IPS-20b (cell line): ENCODE data around the gene KMT2C.
A peak's percentile ranks its signal among the peaks of the same experiment; 100 is the strongest.
"Not testable (repeated sequence)": the region's sequence is repeated elsewhere in the genome, so short reads cannot be mapped to it uniquely, and the experiment has no call there.

Source experiments
- H3K27ac ChIP-seq: one replicate; pipeline ENCODE4 v1.5.1; 2013; ENCODE audit warnings: low read length
- H3K27me3 ChIP-seq: 2 replicates; pipeline ENCODE4 v1.6.1; 2013; ENCODE audit warnings: mild to moderate bottlenecking, low read length, inconsistent platforms; ENCODE audit not compliant: insufficient read depth
- H3K36me3 ChIP-seq: 2 replicates; pipeline ENCODE4 v1.6.1; 2013; ENCODE audit warnings: low read depth, mild to moderate bottlenecking, inconsistent platforms, low read length, moderate library complexity; ENCODE audit not compliant: insufficient read depth
- H3K4me1 ChIP-seq: 2 replicates; pipeline ENCODE4 v1.6.1; 2013; ENCODE audit warnings: mild to moderate bottlenecking, control low read depth, inconsistent platforms, low read length, moderate library complexity; ENCODE audit not compliant: insufficient read depth
- H3K4me3 ChIP-seq: 2 replicates; pipeline ENCODE4 v1.5.1; 2013; ENCODE audit warnings: mild to moderate bottlenecking, low read length, inconsistent platforms
- H3K9ac ChIP-seq: 2 replicates; pipeline ENCODE4 v1.6.1; 2013; ENCODE audit warnings: low read depth, mild to moderate bottlenecking, inconsistent platforms, low read length, moderate library complexity
- H3K9me3 ChIP-seq: 2 replicates; pipeline ENCODE4 v1.6.1; 2013; ENCODE audit warnings: mild to moderate bottlenecking, low read depth, low read length, inconsistent platforms; ENCODE audit not compliant: insufficient read depth

The KMT2C gene

GRCh38 chr7:152435384-152436110 lies at the start of gene KMT2C:
Gene KMT2C, minus strand, starts transcription at chr7:152436003. Its CDS starts 217 bp downstream, at chr7:152435786.
- peaks cover 5% of the 10 kb centered on the region; the same call in 1 of the 2 replicates for H3K4me1 ChIP-seq
- H3K4me3 ChIP-seq: peak within 1 kb of the TSS; percentile 81
- no peaks in the 10 kb centered on the region for H3K36me3 ChIP-seq
- no peaks in the 10 kb centered on the region for H3K9me3 ChIP-seq
- peaks cover 24% of the 10 kb centered on the region for H3K27me3 ChIP-seq
- peak within 1 kb of the TSS; percentile 69; the same call in 1 of the 2 replicates for H3K9ac ChIP-seq
- no peak within 1 kb of the TSS for H3K27ac ChIP-seq

DNA sequence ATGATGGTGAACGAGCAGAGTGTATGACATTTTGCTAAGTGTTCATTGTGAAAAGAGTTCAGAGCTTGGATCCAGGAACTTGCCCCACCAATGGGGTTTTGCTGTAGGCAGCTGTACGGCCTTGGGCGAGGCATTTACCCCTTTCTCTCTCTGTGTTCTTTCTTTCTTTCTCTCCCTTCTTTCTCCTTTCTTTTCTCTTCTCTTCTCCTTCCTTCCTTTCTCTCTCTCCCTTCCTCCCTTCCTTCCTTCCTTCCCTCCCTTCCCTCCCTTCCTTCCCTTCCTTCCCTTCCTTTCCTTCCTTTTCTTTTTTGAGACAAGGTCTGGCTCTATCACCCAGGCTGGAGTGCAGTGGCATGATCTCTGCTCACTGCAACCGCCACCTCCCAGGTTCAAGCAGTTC lies 45.3 kb upstream of the KMT2C start:
- Histone ChIP-seq H3K4me1 (no peaks in the 10 kb centered on the region), H3K27me3 (no peaks in the 10 kb centered on the region), H3K36me3 (no peaks in the 10 kb centered on the region), H3K27ac (no peak overlapping the region), H3K9ac (no peak overlapping the region), H3K4me3 (no peak overlapping the region), H3K9me3 (no peaks in the 10 kb centered on the region)

DNA sequence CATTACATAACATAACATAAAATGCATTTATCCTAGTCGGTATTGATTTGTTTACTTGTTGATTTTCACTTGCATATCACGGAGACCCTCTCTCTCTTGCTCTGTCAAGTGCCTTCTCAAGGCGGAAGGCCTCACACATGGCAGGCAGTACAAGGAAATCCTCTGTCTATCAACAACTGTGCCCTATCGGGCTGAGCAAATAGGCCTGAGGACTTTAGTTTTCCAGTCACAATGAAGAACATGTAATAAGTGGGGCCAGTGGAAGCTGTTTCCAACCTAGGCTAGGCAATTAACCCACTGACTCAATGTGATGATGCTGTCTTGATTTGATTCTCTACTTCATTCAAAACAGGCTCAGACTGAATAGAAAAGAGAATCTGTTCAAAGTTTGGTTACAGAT lies 44.9 kb upstream of the KMT2C start:
- H3K4me3 ChIP-seq: no peak overlapping the region

DNA sequence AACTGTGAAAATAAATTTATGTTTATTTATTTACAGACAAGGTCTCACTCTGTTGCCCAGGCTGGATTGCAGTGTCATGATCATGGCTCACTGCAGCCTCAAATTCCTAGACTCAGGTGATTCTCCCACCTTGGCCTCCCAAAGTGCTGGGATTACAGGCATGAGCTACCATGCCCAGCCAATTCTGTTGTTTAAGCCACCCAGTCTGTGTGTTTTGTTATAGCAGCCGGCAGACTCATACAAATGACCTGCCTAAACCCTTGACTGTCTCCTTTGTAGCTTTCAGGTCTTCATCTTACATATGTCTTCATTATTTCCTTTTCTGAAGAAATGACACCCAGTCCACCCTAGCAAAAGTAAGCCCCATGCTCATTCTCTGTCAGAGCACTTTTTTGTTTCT lies 43.8 kb upstream of the KMT2C start:
- H3K4me1 ChIP-seq: no peaks in the 10 kb centered on the region
- H3K4me3 ChIP-seq: no peak overlapping the region
- no peak overlapping the region for H3K27ac ChIP-seq
- H3K27me3 ChIP-seq: no peaks in the 10 kb centered on the region
- H3K9ac ChIP-seq: no peak overlapping the region
- no peaks in the 10 kb centered on the region for H3K9me3 ChIP-seq
- H3K36me3 ChIP-seq: no peaks in the 10 kb centered on the region

More for the DNA sequence above, 44.9 kb upstream of the KMT2C start:
- Histone ChIP-seq H3K9me3 (no peaks in the 10 kb centered on the region), H3K36me3 (no peaks in the 10 kb centered on the region), H3K27ac (no peak overlapping the region), H3K4me1 (no peaks in the 10 kb centered on the region), H3K27me3 (no peaks in the 10 kb centered on the region), H3K9ac (no peak overlapping the region)

DNA sequence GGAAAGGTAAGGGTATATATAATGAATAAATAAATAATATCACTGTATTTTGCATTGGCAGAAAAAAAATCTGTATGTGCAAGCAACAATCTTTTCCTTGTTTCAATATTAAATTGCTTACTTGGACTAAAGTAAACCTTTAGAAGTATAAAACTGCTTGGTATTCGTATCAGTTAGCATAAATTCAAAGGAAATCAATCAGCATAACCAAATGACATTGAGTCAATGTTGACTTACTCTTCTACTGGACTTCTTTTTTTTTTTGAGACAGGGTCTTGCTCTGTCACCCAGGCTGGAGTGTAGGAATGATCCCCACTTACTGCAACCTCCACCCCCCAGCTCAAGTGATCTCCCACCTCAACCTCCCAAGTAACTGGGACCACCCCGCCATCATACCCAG lies 42.3 kb upstream of the KMT2C start:
- no peaks in the 10 kb centered on the region for H3K36me3 ChIP-seq
- no peaks in the 10 kb centered on the region for H3K9me3 ChIP-seq
- H3K4me3 ChIP-seq: no peak overlapping the region
- H3K27me3 ChIP-seq: no peaks in the 10 kb centered on the region
- H3K9ac ChIP-seq: no peak overlapping the region
- no peak overlapping the region for H3K27ac ChIP-seq
- H3K4me1 ChIP-seq: no peaks in the 10 kb centered on the region

DNA sequence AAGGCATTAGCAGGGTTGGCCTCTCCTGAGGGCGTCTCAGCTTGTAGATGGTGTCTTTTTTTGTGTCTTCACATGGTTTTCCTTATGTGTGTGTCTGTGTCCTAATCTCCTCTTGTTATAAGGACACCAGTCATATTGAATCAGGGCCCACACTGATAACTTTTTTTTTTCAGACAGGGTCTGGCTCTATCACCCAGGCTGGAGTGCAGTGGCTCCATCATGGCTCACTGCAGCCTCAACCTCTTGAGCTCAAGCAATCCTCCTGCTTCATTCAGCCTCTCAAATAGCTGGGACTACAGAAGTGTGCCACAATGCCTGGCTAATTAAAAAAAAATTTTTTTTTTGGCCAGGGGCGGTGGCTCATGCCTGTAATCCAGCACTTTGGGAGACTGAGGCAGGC lies 41.3 kb upstream of the KMT2C start:
- no peaks in the 10 kb centered on the region for H3K36me3 ChIP-seq
- H3K9ac ChIP-seq: no peak overlapping the region
- no peaks in the 10 kb centered on the region for H3K27me3 ChIP-seq
- H3K4me1 ChIP-seq: no peaks in the 10 kb centered on the region
- H3K9me3 ChIP-seq: no peaks in the 10 kb centered on the region
- no peak overlapping the region for H3K4me3 ChIP-seq
- H3K27ac ChIP-seq: no peak overlapping the region

- H3K27me3 ChIP-seq: no peaks in the 10 kb centered on the region
- no peaks in the 10 kb centered on the region for H3K4me1 ChIP-seq
- peaks cover 1% of the 10 kb centered on the region; the same call in 1 of the 2 replicates for H3K9me3 ChIP-seq
- H3K4me3 ChIP-seq: no peak overlapping the region
- no peak overlapping the region for H3K9ac ChIP-seq
- no peak overlapping the region for H3K27ac ChIP-seq
- H3K36me3 ChIP-seq: no peaks in the 10 kb centered on the region
These were observed 40.7 kb upstream of the KMT2C start for GRCh38 chr7:152476551-152476950.

GRCh38 chr7:152471023-152471620 lies 35.3 kb upstream of the KMT2C start:
- not testable (repeated sequence) for H3K9ac ChIP-seq, H3K4me1 ChIP-seq, H3K27me3 ChIP-seq, H3K36me3 ChIP-seq, H3K27ac ChIP-seq, H3K4me3 ChIP-seq
- peaks cover 11% of the 10 kb centered on the region for H3K9me3 ChIP-seq

- not testable (repeated sequence) for H3K4me3 ChIP-seq, H3K27me3 ChIP-seq, H3K9ac ChIP-seq, H3K27ac ChIP-seq, H3K36me3 ChIP-seq, H3K4me1 ChIP-seq
- peaks cover 11% of the 10 kb centered on the region for H3K9me3 ChIP-seq
These were observed 34.6 kb upstream of the KMT2C start for GRCh38 chr7:152470251-152471022.

DNA sequence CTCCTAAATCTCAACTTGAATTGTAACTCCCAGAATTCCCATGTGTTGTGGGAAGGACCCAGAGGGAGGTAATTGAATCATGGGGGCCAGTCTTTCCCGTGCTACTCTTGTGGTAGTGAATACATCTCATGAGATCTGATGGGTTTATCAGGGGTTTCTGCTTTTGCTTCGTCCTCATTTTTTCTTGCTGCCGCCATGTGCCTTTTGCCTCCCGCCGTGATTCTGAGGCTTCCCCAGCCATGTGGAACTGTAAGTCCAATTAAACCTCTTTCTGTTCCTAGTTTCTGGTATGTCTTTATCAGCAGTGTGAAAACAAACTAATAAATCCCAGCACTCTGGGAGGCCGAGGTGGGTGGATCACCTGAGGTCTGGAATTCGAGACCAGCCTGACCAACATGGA lies 33.8 kb upstream of the KMT2C start:
- peaks cover 11% of the 10 kb centered on the region for H3K9me3 ChIP-seq
- H3K27ac ChIP-seq, H3K9ac ChIP-seq, H3K27me3 ChIP-seq, H3K4me1 ChIP-seq, H3K36me3 ChIP-seq, H3K4me3 ChIP-seq: not testable (repeated sequence)

DNA sequence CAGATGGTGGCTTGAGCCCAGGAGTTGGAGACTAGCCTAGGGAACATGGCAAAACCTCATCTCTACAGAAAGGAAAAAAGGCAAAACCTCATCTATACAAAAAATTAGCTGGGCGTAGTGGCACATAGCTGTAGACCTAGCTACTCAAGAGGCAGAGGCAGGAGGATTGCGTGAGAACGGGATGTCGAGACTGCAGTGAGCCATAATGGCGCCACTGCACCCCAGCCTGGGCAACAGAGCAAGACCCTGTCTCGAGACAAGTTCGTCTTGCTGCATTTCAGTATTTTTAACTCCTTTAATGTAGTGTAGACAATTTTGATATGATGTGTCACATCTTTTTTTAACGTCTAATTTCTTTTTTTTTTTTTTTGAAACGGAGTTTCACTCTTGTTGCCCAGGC lies 31.4 kb upstream of the KMT2C start:
- Histone ChIP-seq H3K27me3 (peaks cover 7% of the 10 kb centered on the region; the same call in 1 of the 2 replicates), H3K4me3 (no peak overlapping the region), H3K27ac (no peak overlapping the region), H3K4me1 (peaks cover 2% of the 10 kb centered on the region; the same call in 1 of the 2 replicates), H3K9ac (no peak overlapping the region), H3K9me3 (peaks cover 11% of the 10 kb centered on the region), H3K36me3 (no peaks in the 10 kb centered on the region)

- no peak overlapping the region for H3K27ac ChIP-seq
These were observed 29.2 kb upstream of the KMT2C start for GRCh38 chr7:152465119-152465387.

More at GRCh38 chr7:152465119-152465387, 29.2 kb upstream of the KMT2C start:
- no peaks in the 10 kb centered on the region for H3K36me3 ChIP-seq
- peaks cover 3% of the 10 kb centered on the region; the same call in 1 of the 2 replicates for H3K4me1 ChIP-seq
- peaks cover 7% of the 10 kb centered on the region; the same call in 1 of the 2 replicates for H3K27me3 ChIP-seq
- peak overlapping the region; percentile 87 for H3K4me3 ChIP-seq
- no peaks in the 10 kb centered on the region for H3K9me3 ChIP-seq
- H3K9ac ChIP-seq: peak overlapping the region; percentile 80; the same call in 1 of the 2 replicates
